Neutrophil (primary cell): ENCODE results near the gene GZMM.

Experiments used
- H3K27ac ChIP-seq: fragments of 200-600 bp; sonication (generic); 2 replicates; pipeline ENCODE4 v1.5.1; 2016; ENCODE audit warnings: mild to moderate bottlenecking, moderate library complexity
- H3K27me3 ChIP-seq: fragments of 200-600 bp; sonication (generic); 2 replicates; pipeline ENCODE4 v1.6.0; 2016; ENCODE audit warnings: mild to moderate bottlenecking
- H3K36me3 ChIP-seq: fragments of 200-600 bp; sonication (generic); 2 replicates; pipeline ENCODE4 v1.5.1; 2017
- H3K4me1 ChIP-seq, 2 experiments: fragments of 200-600 bp in 1 of 2; sonication (generic) in 1 of 2; 1 replicate in 1 of 2; 2 replicates in 1 of 2; pipeline versions ENCODE4 v1.5.1 to v1.6.1; 2013 to 2016; ENCODE audit warnings: low read depth in 1 of 2, low read length in 1 of 2, mild to moderate bottlenecking in 1 of 2, moderate library complexity in 1 of 2; ENCODE audit not compliant: control insufficient read depth in 1 of 2, insufficient read depth in 1 of 2
- H3K4me3 ChIP-seq, 2 experiments: fragments of 200-600 bp in 1 of 2; sonication (generic) in 1 of 2; 1 replicate in 1 of 2; 2 replicates in 1 of 2; pipeline ENCODE4 v1.5.1; 2013 to 2016; ENCODE audit warnings: low read depth in 1 of 2, low read length in 1 of 2, mild to moderate bottlenecking in 1 of 2, moderate library complexity in 1 of 2
- H3K9me3 ChIP-seq: fragments of 200-600 bp; sonication (generic); 2 replicates; pipeline ENCODE4 v1.5.1; 2016
- TF ChIP-seq, protein P1 (sequence below): fragments of 200-600 bp; sonication (generic); IDR thresholded peaks from 2 replicates; pipeline ENCODE4 v1.5.1; 2016; ENCODE audit warnings: antibody characterized with exemption

The GZMM gene

DNA sequence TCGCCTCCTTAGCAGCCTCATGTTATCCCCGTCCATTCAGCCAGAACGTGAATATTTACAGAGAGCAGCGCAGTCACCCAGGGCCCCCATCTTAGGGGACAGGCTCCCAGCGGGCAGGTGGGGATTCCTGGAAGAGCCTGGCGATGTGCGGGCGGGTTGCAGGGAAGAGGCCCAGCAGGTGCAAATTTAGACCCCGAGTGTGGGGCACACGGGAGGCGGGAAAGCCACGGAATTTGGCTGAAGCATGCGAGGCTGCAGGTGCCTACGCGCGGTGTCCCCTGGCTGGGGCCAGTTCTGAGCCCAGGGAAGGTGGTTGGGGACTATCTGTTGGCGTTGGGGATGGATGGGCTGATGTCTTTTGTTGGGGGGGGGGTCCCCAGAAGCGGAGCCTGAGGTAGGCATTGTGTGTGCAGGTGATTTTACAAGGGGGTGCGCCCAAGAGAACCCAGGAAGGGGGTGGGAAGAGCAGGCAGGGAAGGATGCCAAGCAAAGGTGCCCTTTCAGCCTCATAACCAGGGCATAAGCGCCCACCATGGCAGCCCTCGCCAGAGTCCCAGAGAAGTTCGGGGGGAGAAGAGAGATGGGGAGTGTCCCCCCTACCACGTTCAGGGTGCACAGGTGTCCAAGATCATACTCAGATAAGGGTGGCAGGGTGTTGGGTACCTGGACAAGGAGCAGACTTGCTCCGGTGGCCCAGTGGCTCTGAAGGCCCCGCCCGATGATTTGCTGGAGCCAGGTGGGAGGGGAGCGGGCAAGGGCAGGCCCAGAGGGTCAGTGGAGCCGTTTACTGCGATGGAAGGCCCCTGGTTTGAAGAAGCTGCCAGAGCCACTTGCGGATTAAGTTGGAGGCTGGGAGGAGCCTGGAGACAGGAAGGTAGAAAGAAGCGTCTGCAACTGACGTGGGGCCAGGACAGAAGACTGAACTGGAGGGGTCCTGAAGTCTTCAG lies 35.4 kb upstream of the GZMM start:
- TF ChIP-seq, protein P1, sequence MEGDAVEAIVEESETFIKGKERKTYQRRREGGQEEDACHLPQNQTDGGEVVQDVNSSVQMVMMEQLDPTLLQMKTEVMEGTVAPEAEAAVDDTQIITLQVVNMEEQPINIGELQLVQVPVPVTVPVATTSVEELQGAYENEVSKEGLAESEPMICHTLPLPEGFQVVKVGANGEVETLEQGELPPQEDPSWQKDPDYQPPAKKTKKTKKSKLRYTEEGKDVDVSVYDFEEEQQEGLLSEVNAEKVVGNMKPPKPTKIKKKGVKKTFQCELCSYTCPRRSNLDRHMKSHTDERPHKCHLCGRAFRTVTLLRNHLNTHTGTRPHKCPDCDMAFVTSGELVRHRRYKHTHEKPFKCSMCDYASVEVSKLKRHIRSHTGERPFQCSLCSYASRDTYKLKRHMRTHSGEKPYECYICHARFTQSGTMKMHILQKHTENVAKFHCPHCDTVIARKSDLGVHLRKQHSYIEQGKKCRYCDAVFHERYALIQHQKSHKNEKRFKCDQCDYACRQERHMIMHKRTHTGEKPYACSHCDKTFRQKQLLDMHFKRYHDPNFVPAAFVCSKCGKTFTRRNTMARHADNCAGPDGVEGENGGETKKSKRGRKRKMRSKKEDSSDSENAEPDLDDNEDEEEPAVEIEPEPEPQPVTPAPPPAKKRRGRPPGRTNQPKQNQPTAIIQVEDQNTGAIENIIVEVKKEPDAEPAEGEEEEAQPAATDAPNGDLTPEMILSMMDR, result no peak
- Histone ChIP-seq H3K4me1 (peaks cover 51 to 55% of the 10 kb centered on the region in 2 experiments), H3K9me3 (no peaks in the 10 kb centered on the region), H3K4me3 (peak overlapping the region; percentile 99 to 100), H3K27me3 (peaks cover 17% of the 10 kb centered on the region), H3K36me3 (no peaks in the 10 kb centered on the region), H3K27ac (peak overlapping the region; percentile 98)

DNA sequence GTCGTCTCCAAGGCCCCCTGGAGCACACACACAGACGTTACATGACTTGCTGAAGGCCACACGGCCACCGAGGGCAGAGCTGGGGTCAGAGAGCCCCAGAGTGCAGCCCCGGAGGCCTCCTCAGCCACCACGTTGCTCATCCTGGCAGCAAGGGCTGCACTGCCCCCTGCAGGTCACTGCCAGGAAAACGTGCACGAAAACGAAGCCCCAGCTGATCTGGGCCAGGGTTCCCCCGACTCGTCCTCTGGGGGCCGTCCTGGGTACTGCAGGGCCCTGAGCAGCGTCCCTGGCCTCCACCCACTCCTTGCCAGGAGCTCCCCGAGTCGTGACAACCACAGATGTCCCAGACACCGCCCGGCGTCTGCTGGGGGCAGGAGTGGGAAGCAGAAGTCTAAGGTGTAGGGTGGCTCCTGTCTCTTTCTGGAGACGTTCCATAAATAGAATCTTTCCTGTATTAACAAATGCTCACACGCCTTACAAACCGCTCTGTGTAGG lies 33.2 kb upstream of the GZMM start:
- peaks cover 9% of the 10 kb centered on the region for H3K36me3 ChIP-seq
- peak overlapping the region; percentile 42 to 55 for H3K4me3 ChIP-seq
- peaks cover 17% of the 10 kb centered on the region for H3K27me3 ChIP-seq
- H3K9me3 ChIP-seq, result no peaks in the 10 kb centered on the region
- peaks cover 35 to 36% of the 10 kb centered on the region in 2 experiments for H3K4me1 ChIP-seq
- TF ChIP-seq, protein P1, result peak; percentile 98
- peak overlapping the region; percentile 43 for H3K27ac ChIP-seq

DNA sequence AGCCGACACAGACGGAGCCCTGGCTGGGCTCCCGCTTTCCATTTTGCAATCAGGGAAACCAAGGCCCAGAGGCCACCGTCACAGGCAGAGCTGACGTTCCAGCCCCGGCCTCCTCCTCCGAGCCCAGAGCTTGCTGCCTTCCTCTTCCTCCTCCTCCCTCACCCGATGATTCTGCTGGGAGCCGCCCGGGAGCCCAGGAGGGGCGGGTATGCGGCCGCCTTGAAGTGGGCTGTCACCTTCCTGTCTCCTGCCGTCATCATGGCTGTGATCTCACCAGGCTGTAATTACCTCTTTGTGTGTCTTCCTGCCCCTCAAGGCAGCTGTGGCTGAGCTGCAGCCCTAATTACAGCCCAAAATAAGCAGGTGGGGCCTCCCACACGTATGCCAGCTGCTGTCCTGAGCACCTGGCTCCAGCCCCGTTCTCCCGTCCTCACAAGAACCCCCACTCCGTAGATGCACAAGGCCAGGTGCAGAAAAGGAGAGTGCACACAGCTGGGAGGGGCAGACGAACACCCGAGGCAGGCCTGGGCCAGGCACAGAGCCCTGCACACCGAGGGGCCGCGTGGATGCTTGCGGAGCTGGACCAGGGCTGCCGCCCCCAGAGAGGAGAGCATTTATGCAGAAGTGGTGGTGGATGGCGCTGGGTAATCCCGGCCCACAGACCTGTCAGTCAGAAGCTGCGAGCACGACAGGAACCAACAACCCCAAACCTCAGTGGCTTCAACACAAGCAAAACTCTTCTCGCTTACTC lies 32.6 kb upstream of the GZMM start:
- Histone ChIP-seq H3K27me3 (peaks cover 17% of the 10 kb centered on the region), H3K4me1 (peaks cover 28 to 30% of the 10 kb centered on the region in 2 experiments), H3K27ac (peak overlapping the region; percentile 43), H3K36me3 (peaks cover 9% of the 10 kb centered on the region), H3K9me3 (no peaks in the 10 kb centered on the region), H3K4me3 (peak overlapping the region; percentile 42 to 55)
- TF ChIP-seq, protein P1, result no peak

DNA sequence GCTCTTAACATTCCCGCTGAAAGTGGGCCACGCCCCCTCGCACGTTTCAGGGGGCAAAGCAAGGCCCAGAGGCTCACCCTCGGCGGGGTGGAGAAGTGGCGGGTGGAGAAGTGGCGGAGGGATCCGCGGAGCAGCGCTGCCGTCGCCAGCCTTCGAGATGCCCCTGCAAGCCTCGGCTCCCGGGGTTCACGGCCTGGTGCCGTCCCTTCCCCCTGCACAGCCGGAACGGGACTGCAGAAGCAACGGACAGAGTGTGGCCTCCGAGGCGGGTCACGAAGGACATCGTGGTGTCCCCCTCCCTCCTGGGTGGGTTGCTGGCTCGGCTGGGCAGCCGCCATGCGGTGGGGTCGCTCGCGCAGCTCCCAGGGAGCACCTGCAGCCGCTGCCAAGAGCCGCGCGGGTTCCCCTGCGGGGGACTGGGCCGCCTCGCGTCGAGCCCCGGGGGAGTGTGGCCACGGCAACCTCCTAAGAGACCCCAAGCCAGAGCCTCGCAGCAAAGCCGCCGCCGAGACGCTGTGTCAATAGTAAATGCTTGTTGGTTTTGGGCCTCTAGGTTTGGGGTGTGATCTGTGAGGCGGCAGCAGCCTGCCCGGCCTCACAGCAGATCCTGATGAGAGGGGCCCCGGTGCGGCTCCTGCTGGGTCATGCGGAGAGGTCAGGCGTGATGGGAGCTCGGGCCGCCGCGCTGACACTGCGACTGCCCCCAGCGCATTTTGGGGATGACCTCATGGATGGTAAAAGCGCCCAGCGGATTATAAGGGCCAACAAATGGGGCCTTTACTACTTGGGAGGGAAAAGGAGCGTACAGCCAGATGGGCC lies 31.1 kb upstream of the GZMM start:
- H3K27ac ChIP-seq, result no peak overlapping the region
- no peaks in the 10 kb centered on the region for H3K9me3 ChIP-seq
- H3K36me3 ChIP-seq, result peaks cover 9% of the 10 kb centered on the region
- TF ChIP-seq, protein P1, result no peak
- no peak overlapping the region for H3K4me3 ChIP-seq
- peaks cover 22 to 24% of the 10 kb centered on the region in 2 experiments for H3K4me1 ChIP-seq
- H3K27me3 ChIP-seq, result peaks cover 17% of the 10 kb centered on the region
